B cell (primary cell): ENCODE measurements around the gene RBPJL. TPM values are rescaled to one million over a fixed set of nuclear protein-coding genes. Genes with fewer than 3 reads are reported as not detected.

ENCODE experiments used
- polyA plus RNA-seq: library from polyadenylated mRNA; depleted of rRNA; stranded (reverse); fragments of >200 nt; gene quantifications from 2 replicates; pipeline ENCODE4 v1.2.3, GENCODE V29; 2012
- total RNA-seq, 2 donors: library from RNA; stranded (reverse); fragments of 120-200 nt in 1 of 2; gene quantifications; 1 replicate in 1 of 2; 2 replicates in 1 of 2; pipeline versions ENCODE4 v1.2.3 to v1.2.4, GENCODE V29; 2013 to 2022

Gene RBPJL
- total and polyA plus RNA-seq, 2 donors (not counting 1 experiment from before 2014, with no cell fraction given), result not detected

Other genes with a start within 250 kb of the RBPJL start
- not detected in 2 replicates for gene KCNS1, start 205.7 kb upstream of the RBPJL start, total RNA-seq
- gene KCNS1, start 205.7 kb upstream of the RBPJL start, polyA plus RNA-seq, result 0.04 TPM in 1 of 2 replicates, not detected in the other
- not detected in 2 replicates for gene WFDC5, start 191.7 kb upstream of the RBPJL start, total RNA-seq
- gene WFDC5, start 191.7 kb upstream of the RBPJL start, polyA plus RNA-seq, result not detected in 2 replicates
- gene WFDC12, start 182.4 kb upstream of the RBPJL start, total RNA-seq, result not detected in 2 replicates
- not detected in 2 replicates for gene WFDC12, start 182.4 kb upstream of the RBPJL start, polyA plus RNA-seq
- not detected in 2 replicates for gene PI3, start 131.9 kb upstream of the RBPJL start, total RNA-seq
- 0.24 TPM in 1 of 2 replicates, not detected in the other for gene PI3, start 131.9 kb upstream of the RBPJL start, polyA plus RNA-seq
- gene SEMG1, start 99.8 kb upstream of the RBPJL start, total RNA-seq, result not detected in 2 replicates
- gene SEMG1, start 99.8 kb upstream of the RBPJL start, polyA plus RNA-seq, result not detected in 2 replicates
- not detected in 2 replicates for gene SEMG2, start 85.5 kb upstream of the RBPJL start, total RNA-seq
- not detected in 2 replicates for gene SEMG2, start 85.5 kb upstream of the RBPJL start, polyA plus RNA-seq
- gene SLPI, start 52.3 kb upstream of the RBPJL start, total RNA-seq, result not detected in 2 replicates
- not detected in 2 replicates for gene SLPI, start 52.3 kb upstream of the RBPJL start, polyA plus RNA-seq
- gene MATN4, start 1.5 kb downstream of the RBPJL start, total RNA-seq, result not detected in 2 replicates
- gene MATN4, start 1.5 kb downstream of the RBPJL start, polyA plus RNA-seq, result not detected in 2 replicates
- 0.19 TPM in 1 of 2 replicates, not detected in the other for gene SDC4, start 41.6 kb downstream of the RBPJL start, total RNA-seq
- gene SDC4, start 41.6 kb downstream of the RBPJL start, polyA plus RNA-seq, result 0.04 and 0.20 TPM in 2 replicates
- gene SYS1, start 56.3 kb downstream of the RBPJL start, total RNA-seq, result 57.7 and 61.4 TPM in 2 replicates
- 25.1 and 25.3 TPM in 2 replicates for gene SYS1, start 56.3 kb downstream of the RBPJL start, polyA plus RNA-seq
- gene TP53TG5, start 71.5 kb downstream of the RBPJL start, total RNA-seq, result not detected in 2 replicates
- gene TP53TG5, start 71.5 kb downstream of the RBPJL start, polyA plus RNA-seq, result not detected in 2 replicates
- 3.6 TPM in 2 replicates for gene DBNDD2, start 101.4 kb downstream of the RBPJL start, total RNA-seq
- gene DBNDD2, start 101.4 kb downstream of the RBPJL start, polyA plus RNA-seq, result 3.1 and 9.1 TPM in 2 replicates
- 106 and 110 TPM in 2 replicates for gene PIGT, start 109.3 kb downstream of the RBPJL start, total RNA-seq
- gene PIGT, start 109.3 kb downstream of the RBPJL start, polyA plus RNA-seq, result 41.5 and 51.6 TPM in 2 replicates
- 1.0 TPM in 1 of 2 replicates, not detected in the other for gene WFDC2, start 162.9 kb downstream of the RBPJL start, total RNA-seq
- gene WFDC2, start 162.9 kb downstream of the RBPJL start, polyA plus RNA-seq, result 0.81 TPM in 1 of 2 replicates, not detected in the other
- not detected in 2 replicates for gene SPINT3, start 208.8 kb downstream of the RBPJL start, total RNA-seq
- gene SPINT3, start 208.8 kb downstream of the RBPJL start, polyA plus RNA-seq, result not detected in 2 replicates
- not detected in 2 replicates for gene WFDC6, start 232.6 kb downstream of the RBPJL start, total RNA-seq
- not detected in 2 replicates for gene WFDC6, start 232.6 kb downstream of the RBPJL start, polyA plus RNA-seq
- gene EPPIN, start 240.6 kb downstream of the RBPJL start, total RNA-seq, result not detected in 2 replicates
- not detected in 2 replicates for gene EPPIN, start 240.6 kb downstream of the RBPJL start, polyA plus RNA-seq